K562 (cell line): ENCODE results near the gene RALGPS1.

Source experiments
- MAX ChIP-seq: sonication (generic); formaldehyde crosslinking; IDR thresholded peaks from 2 replicates; pipeline ENCODE4 v1.9.0; 2022; ENCODE audit warnings: mild to moderate bottlenecking, missing genetic modification reagents
- NR1H2 ChIP-seq: sonication (generic); formaldehyde crosslinking; IDR thresholded peaks from 2 replicates; pipeline ENCODE4 v1.4.0; 2020; ENCODE audit warnings: mild to moderate bottlenecking, missing genetic modification reagents
- POLR2A ChIP-seq: fragments of 450-650 bp; conservative IDR thresholded peaks from 2 replicates; pipeline ENCODE4 v1.6.1; 2016
- TARDBP ChIP-seq: fragments of 450-650 bp; IDR thresholded peaks from 2 replicates; pipeline ENCODE4 v1.6.1; 2016
- ZBTB2 ChIP-seq: fragments of 450-650 bp; IDR thresholded peaks from 2 replicates; pipeline ENCODE4 v1.6.1; 2016; ENCODE audit warnings: antibody characterized with exemption
- ZNF398 ChIP-seq: fragments of 250-450 bp; sonication (Bioruptor Pico); IDR thresholded peaks from 2 replicates; pipeline ENCODE4 v1.8.0; 2021; ENCODE audit warnings: moderate library complexity, mild to moderate bottlenecking, inconsistent platforms

GRCh38 chr9:127139071-127139731, 224.6 kb downstream of the RALGPS1 start:
- no peak for TF ChIP-seq NR1H2 (CRISPR knock-in tag)
- no peak for TF ChIP-seq MAX (CRISPR knock-in tag)
- TF ChIP-seq ZNF398 (CRISPR knock-in tag), result no peak
- no peak for TF ChIP-seq TARDBP
- TF ChIP-seq POLR2A, result no peak
- TF ChIP-seq ZBTB2, result no peak
